Measurements from ENCODE around the gene GPD2. TPM values are rescaled to one million over a fixed set of nuclear protein-coding genes. Genes with fewer than 3 reads are reported as not detected.

Gene GPD2
- total RNA-seq, 2 experiments from 2014 or later = 33.5 to 40.9 TPM

- ChIA-PET CTCF (no interaction called here), POLR2A (no interaction called here)
- Mint-ChIP-seq H3K27ac (no peak overlapping the region), H3K9me3 (no peaks in the 10 kb centered on the region), H3K4me3 (no peak overlapping the region), H3K27me3 (no peaks in the 10 kb centered on the region), H3K36me3 (ENCODE audit: low read depth) (peaks cover 19% of the 10 kb centered on the region), H3K4me1 (ENCODE audit: low read depth) (peaks cover 14% of the 10 kb centered on the region)
- intact Hi-C loops (cut with micrococcal nuclease) = loop anchor here (10.0 kb wide), 1 partner anchor 146 kb away; the partner anchor contains the start of gene GPD2
- no peak for TF ChIP-seq CTCF (IDR thresholded peaks at IDR 0.05)
- ATAC-seq (no peak), DNase-seq (no peak)
Observed at GRCh38 chr2:156581280-156581679, 145.1 kb downstream of the GPD2 start.

DNA sequence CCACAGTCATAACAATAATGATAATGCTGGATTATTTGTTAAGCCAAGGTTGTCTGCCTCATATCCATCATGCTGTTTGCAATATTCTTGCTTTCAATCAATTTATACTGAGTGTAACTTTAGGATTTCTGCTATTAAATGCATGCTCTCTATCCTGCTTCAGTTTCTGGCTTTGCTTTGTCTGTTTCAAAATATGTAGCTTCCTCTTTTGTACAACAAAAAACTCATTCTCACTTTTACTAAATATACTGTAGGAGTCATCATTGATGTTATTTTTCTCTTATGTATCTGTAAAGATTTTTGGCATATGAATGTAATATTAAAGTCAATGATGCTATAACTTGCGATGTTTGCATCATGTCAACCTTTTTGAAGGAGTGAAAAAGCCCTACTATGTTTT lies 149.3 kb downstream of the GPD2 start:
- ChIA-PET CTCF (interaction anchor here (0.7 to 1.4 kb wide), 2 partner anchors 254 to 478 kb away, joined by 3 read pairs; no protein-coding TSS in a partner anchor), POLR2A (no interaction called here)
- no peak for ATAC-seq
- Mint-ChIP-seq H3K27ac (no peak overlapping the region), H3K36me3 (ENCODE audit: low read depth) (peaks cover 8% of the 10 kb centered on the region), H3K9me3 (no peaks in the 10 kb centered on the region), H3K27me3 (no peaks in the 10 kb centered on the region), H3K4me3 (no peak overlapping the region), H3K4me1 (ENCODE audit: low read depth) (peaks cover 9% of the 10 kb centered on the region)
- TF ChIP-seq CTCF (IDR thresholded peaks at IDR 0.05) = no peak
- no peak for DNase-seq
- intact Hi-C loops (cut with micrococcal nuclease) = loop anchor here (5.0 to 10.0 kb wide), 2 partner anchors 151 to 253 kb away; partner anchors contain the start of genes GPD2 and NR4A2

DNA sequence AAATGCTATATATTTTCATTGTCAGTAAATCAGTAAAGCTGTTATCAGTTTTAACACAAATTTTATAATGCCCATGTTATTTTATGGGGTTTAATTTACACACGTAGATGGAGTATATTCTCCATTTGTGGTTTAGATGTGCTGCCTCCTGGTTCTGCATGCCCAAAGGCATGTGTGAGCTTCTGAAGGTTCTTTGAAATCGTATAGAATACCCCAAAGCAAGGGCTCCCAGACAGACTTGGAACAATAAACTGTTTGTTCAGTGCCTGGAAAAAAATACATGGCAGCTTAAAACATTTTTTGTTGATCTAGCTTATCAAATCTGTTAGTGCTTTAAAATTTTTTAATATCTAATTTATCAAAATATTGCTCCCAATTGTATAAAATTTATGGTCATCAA lies 150.4 kb downstream of the GPD2 start:
- intact Hi-C loops (cut with micrococcal nuclease) = loop anchor here (5.0 to 10.0 kb wide), 2 partner anchors 152 to 254 kb away; partner anchors contain the start of genes GPD2 and NR4A2
- CTCF ChIA-PET = interaction anchor here (5.5 kb wide), 1 partner anchor 252 kb away, joined by 33 read pairs; no protein-coding TSS in a partner anchor
- Mint-ChIP-seq H3K4me1 (ENCODE audit: low read depth) (peaks cover 4% of the 10 kb centered on the region), H3K9me3 (no peaks in the 10 kb centered on the region), H3K36me3 (ENCODE audit: low read depth) (peaks cover 7% of the 10 kb centered on the region), H3K4me3 (no peak overlapping the region), H3K27ac (no peak overlapping the region), H3K27me3 (no peaks in the 10 kb centered on the region)
- POLR2A ChIA-PET = interaction anchor here (0.7 kb wide), 1 partner anchor 252 kb away, joined by 3 read pairs; no protein-coding TSS in a partner anchor
- TF ChIP-seq CTCF (IDR thresholded peaks at IDR 0.05) = no peak
- ATAC-seq = no peak
- no peak for DNase-seq

GRCh38 chr2:156589381-156590079 lies 153.4 kb downstream of the GPD2 start:
- ATAC-seq = no peak
- intact Hi-C loops (cut with micrococcal nuclease) = loop anchor here (5.0 to 10.0 kb wide), 3 partner anchors 155 to 395 kb away; partner anchors contain the start of genes GPD2 and NR4A2
- DNase-seq = peak; percentile 32
- ChIA-PET POLR2A (interaction anchor here (1.3 to 2.1 kb wide), 3 partner anchors 249 to 270 kb away, joined by 3 to 7 read pairs (median 3); no protein-coding TSS in a partner anchor), CTCF (interaction anchor here (0.7 to 5.5 kb wide), 38 partner anchors 9 to 1211 kb away, joined by 3 to 33 read pairs (median 5); no protein-coding TSS in a partner anchor)
- peak; percentile 76 for TF ChIP-seq CTCF (IDR thresholded peaks at IDR 0.05)
- Mint-ChIP-seq H3K27me3 (no peaks in the 10 kb centered on the region), H3K9me3 (no peaks in the 10 kb centered on the region), H3K27ac (no peak overlapping the region), H3K36me3 (ENCODE audit: low read depth) (peaks cover 2% of the 10 kb centered on the region), H3K4me3 (no peak overlapping the region), H3K4me1 (ENCODE audit: low read depth) (peaks cover 4% of the 10 kb centered on the region)
